GM21447 (cell line): ENCODE data around the gene PIK3CA.
A peak's percentile ranks its signal among the peaks of the same experiment; 100 is the strongest.
"Not testable (repeated sequence)": the region's sequence is repeated elsewhere in the genome, so short reads cannot be mapped to it uniquely, and the experiment has no call there.

Experiments used
- ATAC-seq: cut with Tn5 transposase; IDR thresholded peaks from one replicate; pipeline ENCODE4 v1.9.1; 2021; ENCODE audit not compliant: unreplicated experiment

Gene PIK3CA

DNA sequence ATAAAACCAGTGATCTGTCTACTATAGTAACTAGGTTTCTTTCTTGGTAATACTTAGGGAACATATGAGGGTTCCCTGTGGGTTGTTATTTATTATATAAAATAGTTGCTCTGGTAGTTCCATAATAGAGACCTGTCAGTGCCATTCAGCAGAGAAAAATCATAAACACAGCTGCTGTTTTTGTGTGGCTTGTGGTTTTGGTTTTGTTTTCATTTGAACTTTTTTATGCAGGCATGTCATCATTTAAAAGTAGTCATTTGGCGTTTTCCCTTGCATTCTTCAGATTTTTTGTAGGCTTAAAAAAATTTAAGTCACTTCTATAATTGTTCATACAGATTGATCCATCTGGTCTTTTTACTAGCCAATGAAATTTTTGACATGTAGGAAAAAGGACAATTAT, 47.9 kb downstream of the PIK3CA start:
- peak; percentile 81 for ATAC-seq

DNA sequence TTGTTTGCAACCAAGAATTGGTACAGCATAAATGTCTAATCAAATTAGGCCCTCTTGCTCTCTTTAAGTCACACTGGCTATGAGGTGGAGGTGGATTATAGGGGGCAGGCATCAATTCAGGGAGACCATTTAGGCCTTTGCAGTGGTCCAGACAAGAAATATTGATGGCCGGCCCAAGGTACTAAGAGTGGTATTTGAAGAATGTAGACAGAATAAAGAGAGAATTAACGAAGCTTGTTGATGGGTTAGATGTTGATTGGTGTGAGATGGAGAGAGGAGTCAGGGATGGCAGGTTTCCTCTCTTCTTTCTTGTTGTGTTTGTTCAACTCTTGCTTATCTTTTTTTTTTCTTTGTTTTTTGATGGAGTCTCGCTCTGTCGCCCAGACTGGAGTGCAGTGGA, 48.5 kb downstream of the PIK3CA start:
- ATAC-seq: no peak

GRCh38 chr3:179200790-179201189, 52.6 kb downstream of the PIK3CA start:
- no peak for ATAC-seq

- not testable (repeated sequence) for ATAC-seq
Observed at GRCh38 chr3:179215550-179215949, 67.4 kb downstream of the PIK3CA start.

GRCh38 chr3:179218213-179218612, 70.1 kb downstream of the PIK3CA start:
- ATAC-seq: not testable (repeated sequence)

DNA sequence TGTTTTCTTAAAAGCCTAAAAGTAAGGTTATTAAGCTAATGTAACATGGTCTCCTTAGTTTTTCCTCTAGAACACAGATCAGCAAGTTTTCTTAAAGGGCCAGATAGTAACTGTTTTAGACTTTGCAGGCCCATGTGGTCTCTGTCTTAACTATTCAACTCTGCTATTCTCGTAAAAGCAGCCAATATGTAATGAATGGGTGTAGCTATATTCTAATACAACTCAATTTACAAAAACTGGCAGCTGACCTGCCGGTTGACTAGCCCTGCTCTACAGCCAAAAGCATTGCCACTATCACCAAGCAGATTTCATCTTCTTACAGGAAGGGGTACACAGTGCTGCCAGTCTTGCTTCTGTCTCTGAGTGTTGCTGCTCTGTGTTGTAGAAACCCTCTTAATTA, 75.4 kb downstream of the PIK3CA start:
- no peak for ATAC-seq

DNA sequence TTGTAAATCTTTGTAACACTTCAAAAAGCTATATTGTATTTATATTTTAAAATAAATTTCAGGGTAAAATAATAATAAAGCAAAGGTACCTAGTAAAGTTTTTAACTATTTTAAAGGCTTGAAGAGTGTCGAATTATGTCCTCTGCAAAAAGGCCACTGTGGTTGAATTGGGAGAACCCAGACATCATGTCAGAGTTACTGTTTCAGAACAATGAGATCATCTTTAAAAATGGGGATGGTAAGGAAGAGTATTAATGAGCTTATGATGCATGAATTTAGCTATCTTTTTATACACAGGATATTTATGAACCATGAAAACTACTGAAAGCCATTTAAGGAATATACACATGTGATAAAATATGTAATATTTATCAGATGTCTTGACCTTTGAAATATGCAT, 76.4 kb downstream of the PIK3CA start:
- ATAC-seq: no peak

- ATAC-seq: no peak
Observed at GRCh38 chr3:179227349-179227748, 79.2 kb downstream of the PIK3CA start.

- ATAC-seq: no peak
Observed at GRCh38 chr3:179229177-179229576, 81.0 kb downstream of the PIK3CA start.

- no peak for ATAC-seq
Observed at GRCh38 chr3:179233043-179233442, 84.9 kb downstream of the PIK3CA start.

- ATAC-seq: no peak
Observed at GRCh38 chr3:179234199-179234598, 86.0 kb downstream of the PIK3CA start.

DNA sequence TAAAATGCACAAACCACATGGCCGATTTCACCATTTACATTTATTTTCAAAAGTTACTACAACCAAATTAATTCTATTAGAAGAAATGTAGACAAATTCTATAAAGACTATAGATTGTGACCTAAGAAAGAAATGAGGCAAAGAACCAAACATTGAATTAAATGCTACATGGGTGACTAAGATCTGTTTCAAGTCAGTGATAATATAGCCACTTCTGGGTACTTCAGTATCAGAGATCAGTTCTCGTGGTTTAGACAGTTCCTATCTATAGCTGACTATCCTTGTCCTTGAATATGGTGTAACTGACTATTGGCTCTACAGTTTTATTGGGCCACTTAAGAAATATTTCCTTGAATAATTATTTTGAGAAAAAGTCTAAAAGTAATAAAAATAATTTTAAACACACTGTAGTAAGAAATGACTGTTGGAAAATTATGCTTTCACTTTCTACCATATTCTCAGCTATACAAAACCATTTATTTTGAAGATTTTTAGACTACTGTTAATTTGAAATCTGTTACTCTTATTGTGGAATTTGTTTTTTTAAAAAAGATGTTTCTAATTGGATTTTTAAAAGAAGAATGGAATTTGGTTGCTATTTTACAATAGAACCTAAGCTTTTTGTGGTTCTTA, 88.6 kb downstream of the PIK3CA start:
- peak; percentile 82 for ATAC-seq

GRCh38 chr3:179240299-179240698, 92.1 kb downstream of the PIK3CA start:
- ATAC-seq: not testable (repeated sequence)

DNA sequence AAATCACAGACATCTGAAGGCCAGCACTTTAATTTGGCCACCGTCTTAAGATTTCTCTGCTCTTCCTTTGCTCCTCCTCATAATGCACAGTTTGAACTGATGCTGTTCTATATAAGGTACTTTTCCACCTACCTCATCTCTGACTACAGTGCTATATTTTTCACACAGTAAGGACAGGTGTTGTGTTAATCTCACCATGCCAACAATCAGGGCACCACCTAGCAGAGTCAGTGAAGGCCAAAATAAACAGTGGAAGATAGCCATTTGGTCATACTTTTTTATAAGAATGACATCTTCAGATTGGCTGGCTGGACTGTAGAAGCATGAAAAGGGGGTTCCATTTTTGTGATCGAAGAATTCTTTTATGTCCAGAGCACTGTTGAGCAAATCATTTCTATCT, 94.7 kb downstream of the PIK3CA start:
- not testable (repeated sequence) for ATAC-seq

GRCh38 chr3:179244878-179245277, 96.7 kb downstream of the PIK3CA start:
- no peak for ATAC-seq

GRCh38 chr3:179247289-179248015, 99.3 kb downstream of the PIK3CA start:
- ATAC-seq: no peak

- ATAC-seq: no peak
Observed at GRCh38 chr3:179250803-179251476, 102.8 kb downstream of the PIK3CA start, which contains the start of gene KCNMB3. Gene KCNMB3, minus strand, starts transcription at chr3:179251114. Its CDS starts 124 bp downstream, at chr3:179250990.

DNA sequence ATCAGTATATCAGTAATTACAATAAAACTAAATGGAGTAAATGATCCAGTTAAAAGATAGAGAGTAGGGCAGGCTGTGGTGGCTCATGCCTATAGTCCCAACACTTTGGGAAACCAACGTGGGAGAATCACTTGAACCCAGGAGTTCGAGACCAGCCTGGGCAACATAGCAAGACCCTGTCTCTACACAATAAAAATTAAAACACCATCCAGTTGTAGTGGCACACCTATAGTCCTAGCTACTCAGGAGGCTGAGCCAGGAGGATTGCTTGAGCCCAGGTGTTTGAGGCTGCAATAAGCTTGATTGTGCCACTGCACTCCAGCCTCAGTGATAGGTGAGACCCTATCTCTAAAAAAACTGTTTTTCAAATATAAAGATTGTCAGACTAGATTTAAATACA, 108.7 kb downstream of the PIK3CA start:
- no peak for ATAC-seq

DNA sequence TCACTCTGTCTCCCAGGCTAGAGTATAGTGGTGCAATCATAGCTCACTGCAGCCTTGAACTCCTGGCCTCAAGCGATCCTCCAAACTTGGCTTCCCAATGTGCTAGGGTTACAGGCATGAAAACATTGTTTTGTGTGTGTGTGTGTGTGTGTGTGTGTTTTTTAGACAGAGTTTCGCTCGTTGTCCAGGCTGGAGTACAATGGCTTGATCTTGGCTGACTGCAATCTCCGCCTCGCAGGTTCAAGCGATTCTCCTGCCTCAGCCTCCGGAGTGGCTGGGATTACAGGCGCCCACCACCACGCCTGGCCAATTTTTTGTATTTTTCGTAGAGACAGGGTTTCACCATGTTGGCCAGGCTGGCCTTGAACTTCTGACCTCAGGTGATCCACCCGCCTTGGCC, 109.6 kb downstream of the PIK3CA start:
- ATAC-seq: not testable (repeated sequence)

DNA sequence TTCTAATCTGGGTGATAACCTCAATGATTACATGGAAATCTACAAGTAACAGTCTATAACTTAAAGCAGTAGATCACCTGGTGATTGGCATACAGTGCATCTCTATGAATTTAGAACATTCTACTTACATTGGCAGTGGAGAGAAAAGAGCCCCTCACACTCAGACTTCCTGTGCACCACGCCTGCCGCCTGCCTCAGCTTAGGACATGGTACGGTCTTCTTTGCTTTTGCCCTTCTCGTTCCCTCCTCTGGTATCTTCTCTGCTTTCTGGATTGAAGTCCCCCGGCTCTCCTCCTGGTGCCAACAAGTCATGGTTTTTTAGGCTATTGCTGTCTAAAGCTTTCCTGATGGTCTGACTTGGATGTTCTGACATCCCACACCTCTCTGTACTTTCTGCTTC, 110.7 kb downstream of the PIK3CA start:
- ATAC-seq: no peak

DNA sequence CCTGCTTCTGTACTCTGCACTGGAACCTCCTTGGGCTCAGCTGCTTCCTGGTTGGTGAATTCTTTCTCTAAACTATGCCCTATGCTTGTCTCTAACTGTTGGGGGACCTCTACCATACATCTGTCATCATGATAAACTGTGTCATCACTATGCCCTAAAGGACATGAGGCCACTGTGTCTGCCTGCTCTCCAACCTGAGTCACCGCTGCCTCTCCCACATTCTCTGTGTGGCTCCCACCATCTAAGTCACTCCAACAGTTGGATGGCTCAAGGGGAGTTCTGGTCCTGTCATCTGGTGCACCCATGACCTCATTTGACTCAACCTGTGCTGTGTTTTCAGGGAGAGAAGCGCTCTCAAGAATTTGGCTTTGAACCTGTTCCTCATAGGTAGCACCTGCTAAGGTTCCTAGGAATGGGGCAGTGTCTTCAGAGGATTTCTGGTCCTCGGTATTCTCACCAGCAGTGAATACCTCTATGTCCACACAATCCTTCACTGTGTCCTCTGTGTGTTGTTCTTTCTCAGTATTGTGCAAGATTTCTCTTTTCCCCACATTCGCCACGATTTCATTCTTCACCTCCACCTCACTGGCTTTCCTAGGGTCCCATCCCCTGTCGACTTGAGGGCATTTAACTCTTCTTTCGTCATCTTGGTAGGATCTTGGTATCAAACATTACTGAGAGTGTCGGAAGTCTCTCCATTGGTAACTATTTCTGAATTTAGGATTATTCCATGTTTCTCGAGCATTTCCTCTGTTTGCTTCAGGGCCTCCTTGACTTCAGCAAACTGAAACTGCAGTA, 112.0 kb downstream of the PIK3CA start:
- ATAC-seq: not testable (repeated sequence)
